Colon (tissue), 2 donors: ENCODE measurements around the gene ZNF850.

ENCODE experiments used
- FAIRE-seq: peaks from 2 replicates; lab custom pipeline; 2012; peaks lifted over from hg19 to GRCh38; lab: Jason Lieb, UNC
- donor health status: control.
- donor health status: control.

The ZNF850 gene

GRCh38 chr19:36688058-36688457, 84.5 kb downstream of the ZNF850 start:
- FAIRE-seq, result no peak

- FAIRE-seq, result peak; percentile 72
Measured at GRCh38 chr19:36687214-36688056, 85.2 kb downstream of the ZNF850 start, which contains the start of gene ZNF567. Gene ZNF567 (plus strand): TSS chr19:36687612. CDS start chr19:36694868, 7,256 bp downstream.

GRCh38 chr19:36686365-36687213, 86.0 kb downstream of the ZNF850 start:
- FAIRE-seq, result no peak

GRCh38 chr19:36685835-36686234, 86.8 kb downstream of the ZNF850 start:
- FAIRE-seq, result no peak

- no peak for FAIRE-seq
Measured at GRCh38 chr19:36679455-36679854, 93.2 kb downstream of the ZNF850 start.

- no peak for FAIRE-seq
Measured at GRCh38 chr19:36674201-36674600, 98.4 kb downstream of the ZNF850 start.

- no peak for FAIRE-seq
Measured at GRCh38 chr19:36672368-36672767, 100.2 kb downstream of the ZNF850 start.

GRCh38 chr19:36668646-36669045, 104.0 kb downstream of the ZNF850 start:
- no peak for FAIRE-seq

- no peak for FAIRE-seq
Measured at GRCh38 chr19:36665832-36666231, 106.8 kb downstream of the ZNF850 start.
